PC-9 (cell line): Measurements from ENCODE around the gene ARID5B.

Experiments
- CTCF ChIP-seq: fragments of 200-600 bp; sonication (generic); conservative IDR thresholded peaks from 2 replicates; pipeline ENCODE4 v1.6.1; 2017; ENCODE audit warnings: mixed run types, antibody characterized with exemption, mild to moderate bottlenecking, moderate library complexity
- EZH2 ChIP-seq: fragments of 200-600 bp; sonication (generic); IDR thresholded peaks from 2 replicates; pipeline ENCODE4 v1.8.0; 2017; ENCODE audit warnings: antibody characterized with exemption, low read depth

- TF ChIP-seq EZH2 (no peak), CTCF (no peak)
These were observed 18.0 kb upstream of the ARID5B start for GRCh38 chr10:61883371-61884025.
